HCT116 (cell line): ENCODE results near the gene ENTPD8. TPM values are rescaled to one million over a fixed set of nuclear protein-coding genes. Genes with fewer than 3 reads are reported as not detected.

Source experiments
- ATAC-seq: fragments of 200-7000 bp; cut with Tn5 transposase; 2 replicates; pipeline ENCODE4 v1.9.1; 2020; ENCODE audit warnings: mild to moderate bottlenecking, moderate library complexity
- BruUV-seq: library from RNA; stranded (reverse); fragments of 400-500 nt; replicated peaks from 2 replicates; lab custom pipeline; 2021; lab: Mats Ljungman, UMichigan
- CTCF ChIA-PET: fragments of 300-600 bp; sonication (Branson Sonifier 250); formaldehyde crosslinking; loops from one replicate; lab custom pipeline; 2021; ENCODE audit warnings: antibody characterized with exemption; lab: Charles Lee
- POLR2A ChIA-PET: fragments of 300-600, 350-600 bp; sonication (Branson Sonifier 250); formaldehyde crosslinking; loops from one replicate; lab custom pipeline; 2021; ENCODE audit warnings: antibody characterized with exemption; lab: Charles Lee
- RAD21 ChIA-PET, 2 experiments: fragments of 300-600 bp; sonication (Branson Sonifier 250); formaldehyde crosslinking; loops; one replicate each; lab custom pipeline; 2023; ENCODE audit warnings: low total read pairs in 2 of 2; ENCODE audit not compliant: uncharacterized antibody in 2 of 2, unreplicated experiment in 2 of 2, low non-redundant PET in 1 of 2; lab: Charles Lee
- DNase-seq: peaks from one replicate; pipeline ENCODE4 v3.0.0-alpha.2; 2010; ENCODE audit warnings: low read depth, low spot score
- H2AFZ ChIP-seq: fragments of 200-600 bp; shearing (Covaris generic), sonication (generic); 2 replicates; pipeline ENCODE4 v1.6.1; 2017; ENCODE audit warnings: low read depth, mixed run types, mixed read lengths, antibody characterized with exemption, low read length; ENCODE audit not compliant: poor library complexity, severe bottlenecking
- H3K27ac ChIP-seq: 2 replicates; pipeline ENCODE4 v1.5.1; 2012; ENCODE audit warnings: low read depth, low read length
- H3K27me3 ChIP-seq: fragments of 200-600 bp; sonication (generic); 2 replicates; pipeline ENCODE4 v1.6.1; 2016; ENCODE audit warnings: mixed run types, low read length, mixed read lengths; ENCODE audit not compliant: insufficient read depth
- H3K36me3 ChIP-seq, 2 experiments: fragments of 200-500 bp in 1 of 2; fragments of 200-600 bp in 1 of 2; sonication (Bioruptor generic) in 1 of 2; sonication (generic) in 1 of 2; 2 replicates each; pipeline versions ENCODE4 v1.5.1 to v1.6.1; 2014 to 2016; ENCODE audit warnings: low read length in 2 of 2, inconsistent platforms in 1 of 2, mixed read lengths in 1 of 2, mixed run types in 1 of 2; ENCODE audit not compliant: insufficient read depth in 2 of 2, control insufficient read depth in 1 of 2
- H3K4me1 ChIP-seq, 2 experiments: fragments of 200-600 bp in 1 of 2; sonication (generic) in 1 of 2; 2 replicates each; pipeline versions ENCODE4 v1.5.1 to v1.6.1; 2012 to 2017; ENCODE audit warnings: low read length in 2 of 2, inconsistent platforms in 1 of 2, mild to moderate bottlenecking in 1 of 2, mixed read lengths in 1 of 2, mixed run types in 1 of 2, moderate library complexity in 1 of 2; ENCODE audit not compliant: insufficient read depth in 2 of 2, control insufficient read depth in 1 of 2
- H3K4me2 ChIP-seq: fragments of 200-600 bp; sonication (generic); 2 replicates; pipeline ENCODE4 v1.6.1; 2017; ENCODE audit warnings: mixed run types, low read length, mixed read lengths
- H3K4me3 ChIP-seq, 2 experiments: fragments of 200-600 bp in 1 of 2; sonication (generic) in 1 of 2; replicated peaks in 1 of 2; 2 replicates each; pipeline ENCODE4 v1.5.1; 2011 to 2016; ENCODE audit warnings: low read length in 2 of 2, control low read depth in 1 of 2, low read depth in 1 of 2, mild to moderate bottlenecking in 1 of 2, mixed read lengths in 1 of 2, mixed run types in 1 of 2
- H3K79me2 ChIP-seq: fragments of 200-600 bp; sonication (generic); 2 replicates; pipeline ENCODE4 v1.6.1; 2017; ENCODE audit warnings: mild to moderate bottlenecking, mixed run types, low read length, moderate library complexity, mixed read lengths; ENCODE audit not compliant: insufficient read depth
- H3K9ac ChIP-seq: fragments of 200-600 bp; sonication (generic); 2 replicates; pipeline ENCODE4 v1.6.1; 2016; ENCODE audit warnings: low read length, mixed read lengths
- H3K9me2 ChIP-seq: fragments of 200-600 bp; sonication (generic), shearing (Covaris generic); 2 replicates; pipeline ENCODE4 v1.6.1; 2017; ENCODE audit warnings: mixed run types, mild to moderate bottlenecking, moderate library complexity; ENCODE audit not compliant: insufficient read depth
- H3K9me3 ChIP-seq, 2 experiments: fragments of 200-500 bp in 1 of 2; fragments of 200-600 bp in 1 of 2; sonication (Bioruptor generic) in 1 of 2; sonication (generic) in 1 of 2; 2 replicates each; pipeline ENCODE4 v1.6.1; 2014 to 2017; ENCODE audit warnings: low read length in 2 of 2, mixed read lengths in 2 of 2, inconsistent platforms in 1 of 2, low read depth in 1 of 2, mild to moderate bottlenecking in 1 of 2, mixed run types in 1 of 2, moderate library complexity in 1 of 2; ENCODE audit not compliant: control insufficient read depth in 1 of 2, insufficient read depth in 1 of 2
- H4K20me1 ChIP-seq: fragments of 200-600 bp; sonication (generic), shearing (Covaris generic); 2 replicates; pipeline ENCODE4 v1.6.1; 2017; ENCODE audit warnings: mixed run types, mild to moderate bottlenecking, moderate library complexity; ENCODE audit not compliant: insufficient read depth
- CBX3 ChIP-seq: IDR thresholded peaks from 2 replicates; pipeline ENCODE4 v1.6.1; 2012; ENCODE audit warnings: low read depth
- CEBPB ChIP-seq: IDR thresholded peaks from 2 replicates; pipeline ENCODE4 v1.6.1; 2012; ENCODE audit warnings: low read depth
- EGR1 ChIP-seq: IDR thresholded peaks from 2 replicates; pipeline ENCODE4 v1.6.1; 2012; ENCODE audit warnings: low read depth
- EZH2 ChIP-seq: fragments of 200-600 bp; sonication (generic); IDR thresholded peaks from 2 replicates; pipeline ENCODE4 v1.6.1; 2017; ENCODE audit warnings: antibody characterized with exemption, mixed run types
- EZH2phosphoT487 ChIP-seq: fragments of 200-600 bp; IDR thresholded peaks from 2 replicates; pipeline ENCODE4 v1.6.1; 2018; ENCODE audit warnings: antibody characterized with exemption, borderline replicate concordance
- FOSL1 ChIP-seq: IDR thresholded peaks from 2 replicates; pipeline ENCODE4 v1.6.1; 2012; ENCODE audit warnings: low read depth
- JUND ChIP-seq: IDR thresholded peaks from 2 replicates; pipeline ENCODE4 v1.6.1; 2012
- RAD21 ChIP-seq: IDR thresholded peaks from 2 replicates; pipeline ENCODE4 v1.6.1; 2012; ENCODE audit warnings: low read depth, mild to moderate bottlenecking
- REST ChIP-seq: IDR thresholded peaks from 2 replicates; pipeline ENCODE4 v1.6.1; 2012; ENCODE audit warnings: low read depth
- SIN3A ChIP-seq: IDR thresholded peaks from 2 replicates; pipeline ENCODE4 v1.6.1; 2012; ENCODE audit warnings: low read depth
- SRF ChIP-seq: IDR thresholded peaks from 2 replicates; pipeline ENCODE4 v1.6.1; 2012; ENCODE audit warnings: low read depth
- TCF7L2 ChIP-seq: IDR thresholded peaks from 2 replicates; pipeline ENCODE4 v1.7.0; 2011; ENCODE audit warnings: borderline replicate concordance, inconsistent platforms; ENCODE audit not compliant: insufficient read depth, insufficient read length; ENCODE audit errors: extremely low read depth
- YY1 ChIP-seq: IDR thresholded peaks from 2 replicates; pipeline ENCODE4 v1.6.1; 2011; ENCODE audit warnings: low read length, low read depth, moderate library complexity, mild to moderate bottlenecking; ENCODE audit not compliant: insufficient replicate concordance; ENCODE audit errors: extremely low read depth
- ZFX ChIP-seq: fragments of 450-650 bp; IDR thresholded peaks from 2 replicates; pipeline ENCODE4 v1.6.1; 2017
- ZNF274 ChIP-seq: fragments of 200-500 bp; sonication (Bioruptor generic); IDR thresholded peaks from 2 replicates; pipeline ENCODE4 v1.6.1; 2014; ENCODE audit warnings: mild to moderate bottlenecking, low read depth, low read length, inconsistent platforms
- intact Hi-C: fragments of 100-400 bp; cut with micrococcal nuclease; formaldehyde crosslinking; loops from 2 replicates; pipeline ENCODE4 v1.10.0; 2022
- total RNA-seq: library from RNA; stranded (reverse); gene quantifications from one replicate; pipeline ENCODE4 v1.2.1, GENCODE V29; 2021; ENCODE audit not compliant: unreplicated experiment

Gene ENTPD8
- total RNA-seq, 1 experiment from 2014 or later: 1.7 TPM

GRCh38 chr9:137456061-137456863 lies 15.1 kb upstream of the ENTPD8 start:
- Histone ChIP-seq H3K9me2 (no peaks in the 10 kb centered on the region), H3K79me2 (peaks cover 47% of the 10 kb centered on the region), H3K4me2 (no peak overlapping the region), H3K27me3 (no peaks in the 10 kb centered on the region), H3K4me3 (no peak overlapping the region; a peak in 1 of 4 replicates), H2AFZ (no peak overlapping the region), H3K9me3 (no peaks in the 10 kb centered on the region), H3K27ac (peak overlapping the region; percentile 81; the same call in 1 of the 2 replicates), H3K36me3 (peaks cover 11 to 40% of the 10 kb centered on the region in 2 experiments; a peak in 2 of 4 replicates), H4K20me1 (peaks cover 4% of the 10 kb centered on the region; the same call in 1 of the 2 replicates), H3K9ac (no peak overlapping the region), H3K4me1 (peaks cover 23 to 62% of the 10 kb centered on the region in 2 experiments)
- ATAC-seq: no peak
- no peak for DNase-seq
- intact Hi-C loops: no loop called here
- RAD21 ChIA-PET: no interaction called here
- POLR2A ChIA-PET: no interaction called here
- CTCF ChIA-PET: no interaction called here
- BruUV-seq: no TSS peak
- no peak for TF ChIP-seq RAD21

DNA sequence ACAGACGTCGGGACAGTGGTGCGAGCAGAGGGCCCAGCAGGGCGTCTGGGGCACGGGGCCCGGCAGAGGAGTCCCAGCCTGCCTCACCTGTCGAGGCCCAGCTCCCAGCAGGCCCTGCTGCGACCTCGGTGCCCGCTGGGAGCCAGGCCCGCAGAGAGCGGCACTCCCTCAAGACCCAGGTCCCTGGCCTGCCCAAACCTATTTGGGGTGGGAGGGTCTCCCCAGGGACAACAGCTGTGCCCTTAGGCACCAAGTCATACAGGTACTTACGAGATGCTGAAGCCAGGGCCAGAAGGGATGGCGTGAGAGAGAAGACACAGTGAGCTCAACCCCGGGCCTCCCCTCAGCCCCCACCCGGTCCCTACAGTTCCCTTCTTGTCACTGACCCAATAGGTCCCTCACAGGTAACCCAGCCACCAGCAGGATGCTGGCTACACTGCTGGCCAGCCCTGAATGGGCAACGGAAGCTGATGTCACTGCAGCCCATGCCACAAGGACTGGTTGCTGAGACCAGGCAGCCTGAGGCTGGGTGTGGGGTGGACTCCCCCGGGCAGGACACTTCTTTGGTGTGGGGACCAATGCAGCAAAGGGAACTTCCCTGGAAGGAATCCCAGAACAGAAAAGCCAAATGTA lies 14.3 kb upstream of the ENTPD8 start:
- peak overlapping the region; percentile 70; the same call in 1 of the 2 replicates for H3K27ac ChIP-seq
- H2AFZ ChIP-seq: no peak overlapping the region
- H3K79me2 ChIP-seq: peaks cover 47% of the 10 kb centered on the region
- RAD21 ChIA-PET: no interaction called here
- peaks cover 20 to 54% of the 10 kb centered on the region in 2 experiments for H3K4me1 ChIP-seq
- no peak for ATAC-seq
- H3K9ac ChIP-seq: no peak overlapping the region
- BruUV-seq: no TSS peak
- TF ChIP-seq FOSL1 (no peak), EZH2phosphoT487 (no peak), YY1 (no peak), ZFX (no peak; the same call in 1 of the 2 replicates), SIN3A (no peak), TCF7L2 (no peak), CEBPB (no peak), JUND (no peak), SRF (no peak), EGR1 (no peak), ZNF274 (no peak), CBX3 (no peak), EZH2 (no peak), REST (no peak)
- TF ChIP-seq, all 23 proteins: peak for 0
- DNase-seq: no peak
- Histone ChIP-seq H3K36me3 (peaks cover 11 to 40% of the 10 kb centered on the region in 2 experiments; a peak in 2 of 4 replicates), H3K4me3 (no peak overlapping the region; a peak in 1 of 4 replicates), H3K9me3 (no peaks in the 10 kb centered on the region), H4K20me1 (peaks cover 4% of the 10 kb centered on the region; the same call in 1 of the 2 replicates), H3K9me2 (no peaks in the 10 kb centered on the region), H3K4me2 (no peak overlapping the region), H3K27me3 (no peaks in the 10 kb centered on the region)
- CTCF ChIA-PET: no interaction called here
- POLR2A ChIA-PET: no interaction called here
- intact Hi-C loops: no loop called here
